SK-N-SH treated with all-trans-retinoic acid at 6 μM for 48 hours (cell line): Measurements from ENCODE around the gene CELF5.

ENCODE experiments used
- ATAC-seq: fragments of 200-7000 bp; cut with Tn5 transposase; 3 replicates; pipeline ENCODE4 v1.9.1; 2020; ENCODE audit warnings: mild to moderate bottlenecking, moderate library complexity
- ESRRG ChIP-seq: fragments of 250-450 bp; sonication (Bioruptor Pico); IDR thresholded peaks from 2 replicates; pipeline ENCODE4 v1.6.1; 2021; ENCODE audit warnings: mild to moderate bottlenecking
- OSR1 ChIP-seq: fragments of 250-450 bp; sonication (Bioruptor Pico); IDR thresholded peaks from 2 replicates; pipeline ENCODE4 v1.8.0; 2022; ENCODE audit warnings: moderate library complexity, mild to moderate bottlenecking, inconsistent platforms
- PPARA ChIP-seq: fragments of 250-450 bp; sonication (Bioruptor Pico); IDR thresholded peaks from 2 replicates; pipeline ENCODE4 v1.5.0; 2020; ENCODE audit warnings: mild to moderate bottlenecking, borderline replicate concordance
- SNAI2 ChIP-seq: fragments of 250-450 bp; sonication (Bioruptor Pico); IDR thresholded peaks from 2 replicates; pipeline ENCODE4 v1.5.0; 2020; ENCODE audit warnings: mild to moderate bottlenecking, moderate library complexity
- TCF4 ChIP-seq: fragments of 250-450 bp; sonication (Bioruptor Pico); IDR thresholded peaks from 2 replicates; pipeline ENCODE4 v1.8.0; 2021; ENCODE audit warnings: mild to moderate bottlenecking, moderate library complexity, borderline replicate concordance
- ZC3H10 ChIP-seq: fragments of 250-450 bp; sonication (Bioruptor Pico); IDR thresholded peaks from 2 replicates; pipeline ENCODE4 v1.5.1; 2021; ENCODE audit warnings: mild to moderate bottlenecking, moderate library complexity
- ZFP3 ChIP-seq: fragments of 250-450 bp; sonication (Bioruptor Pico); IDR thresholded peaks from 2 replicates; pipeline ENCODE4 v1.5.0; 2020; ENCODE audit warnings: mild to moderate bottlenecking, moderate library complexity
- ZFP30 ChIP-seq: fragments of 450-650 bp; formaldehyde crosslinking; IDR thresholded peaks from 2 replicates; pipeline ENCODE4 v1.5.0; 2022; ENCODE audit warnings: mild to moderate bottlenecking, moderate library complexity
- ZNF565 ChIP-seq: fragments of 450-650 bp; formaldehyde crosslinking; conservative IDR thresholded peaks from 2 replicates; pipeline ENCODE4 v1.5.0; 2020; ENCODE audit warnings: low read depth, mild to moderate bottlenecking, moderate library complexity
- ZNF70 ChIP-seq: fragments of 450-650 bp; formaldehyde crosslinking; IDR thresholded peaks from 2 replicates; pipeline ENCODE4 v1.5.0; 2020; ENCODE audit warnings: mild to moderate bottlenecking, moderate library complexity
- ZNF8 ChIP-seq: fragments of 450-650 bp; formaldehyde crosslinking; IDR thresholded peaks from 2 replicates; pipeline ENCODE4 v1.5.0; 2020; ENCODE audit warnings: mild to moderate bottlenecking, moderate library complexity
- TF ChIP-seq, protein P1 (sequence below): fragments of 250-450 bp; sonication (Bioruptor Pico); IDR thresholded peaks from 2 replicates; pipeline ENCODE4 v1.5.1; 2021; ENCODE audit warnings: mild to moderate bottlenecking, moderate library complexity
- TF ChIP-seq, protein P2 (sequence below): fragments of 250-450 bp; sonication (Bioruptor Pico); IDR thresholded peaks from 2 replicates; pipeline ENCODE4 v1.8.0; 2021; ENCODE audit warnings: low read depth, mild to moderate bottlenecking, moderate library complexity, borderline replicate concordance
- TF ChIP-seq, protein P3 (sequence below): fragments of 250-450 bp; sonication (Bioruptor Pico); IDR thresholded peaks from 2 replicates; pipeline ENCODE4 v1.5.1; 2020; ENCODE audit warnings: low read depth, mild to moderate bottlenecking, moderate library complexity
- TF ChIP-seq, protein P4 (sequence below): fragments of 250-450 bp; sonication (Bioruptor Pico); IDR thresholded peaks from 2 replicates; pipeline ENCODE4 v1.8.0; 2020; ENCODE audit warnings: mild to moderate bottlenecking, moderate library complexity, borderline replicate concordance

The CELF5 gene

GRCh38 chr19:3278294-3278693, 53.8 kb downstream of the CELF5 start:
- no peak for ATAC-seq
- TF ChIP-seq, protein P1, sequence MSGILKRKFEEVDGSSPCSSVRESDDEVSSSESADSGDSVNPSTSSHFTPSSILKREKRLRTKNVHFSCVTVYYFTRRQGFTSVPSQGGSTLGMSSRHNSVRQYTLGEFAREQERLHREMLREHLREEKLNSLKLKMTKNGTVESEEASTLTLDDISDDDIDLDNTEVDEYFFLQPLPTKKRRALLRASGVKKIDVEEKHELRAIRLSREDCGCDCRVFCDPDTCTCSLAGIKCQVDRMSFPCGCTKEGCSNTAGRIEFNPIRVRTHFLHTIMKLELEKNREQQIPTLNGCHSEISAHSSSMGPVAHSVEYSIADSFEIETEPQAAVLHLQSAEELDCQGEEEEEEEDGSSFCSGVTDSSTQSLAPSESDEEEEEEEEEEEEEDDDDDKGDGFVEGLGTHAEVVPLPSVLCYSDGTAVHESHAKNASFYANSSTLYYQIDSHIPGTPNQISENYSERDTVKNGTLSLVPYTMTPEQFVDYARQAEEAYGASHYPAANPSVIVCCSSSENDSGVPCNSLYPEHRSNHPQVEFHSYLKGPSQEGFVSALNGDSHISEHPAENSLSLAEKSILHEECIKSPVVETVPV (CRISPR knock-in tag) = no peak
- TF ChIP-seq, protein P2, sequence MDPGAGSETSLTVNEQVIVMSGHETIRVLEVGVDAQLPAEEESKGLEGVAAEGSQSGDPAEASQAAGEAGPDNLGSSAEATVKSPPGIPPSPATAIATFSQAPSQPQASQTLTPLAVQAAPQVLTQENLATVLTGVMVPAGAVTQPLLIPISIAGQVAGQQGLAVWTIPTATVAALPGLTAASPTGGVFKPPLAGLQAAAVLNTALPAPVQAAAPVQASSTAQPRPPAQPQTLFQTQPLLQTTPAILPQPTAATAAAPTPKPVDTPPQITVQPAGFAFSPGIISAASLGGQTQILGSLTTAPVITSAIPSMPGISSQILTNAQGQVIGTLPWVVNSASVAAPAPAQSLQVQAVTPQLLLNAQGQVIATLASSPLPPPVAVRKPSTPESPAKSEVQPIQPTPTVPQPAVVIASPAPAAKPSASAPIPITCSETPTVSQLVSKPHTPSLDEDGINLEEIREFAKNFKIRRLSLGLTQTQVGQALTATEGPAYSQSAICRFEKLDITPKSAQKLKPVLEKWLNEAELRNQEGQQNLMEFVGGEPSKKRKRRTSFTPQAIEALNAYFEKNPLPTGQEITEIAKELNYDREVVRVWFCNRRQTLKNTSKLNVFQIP (CRISPR knock-in tag) = no peak
- TF ChIP-seq ZFP30 (CRISPR knock-in tag) (no peak), ESRRG (CRISPR knock-in tag) (no peak), OSR1 (no peak), PPARA (no peak), ZNF8 (no peak), TCF4 (CRISPR knock-in tag) (no peak), ZFP3 (CRISPR knock-in tag) (no peak), ZNF70 (CRISPR knock-in tag) (no peak), ZNF565 (no peak)
- TF ChIP-seq, protein P3, sequence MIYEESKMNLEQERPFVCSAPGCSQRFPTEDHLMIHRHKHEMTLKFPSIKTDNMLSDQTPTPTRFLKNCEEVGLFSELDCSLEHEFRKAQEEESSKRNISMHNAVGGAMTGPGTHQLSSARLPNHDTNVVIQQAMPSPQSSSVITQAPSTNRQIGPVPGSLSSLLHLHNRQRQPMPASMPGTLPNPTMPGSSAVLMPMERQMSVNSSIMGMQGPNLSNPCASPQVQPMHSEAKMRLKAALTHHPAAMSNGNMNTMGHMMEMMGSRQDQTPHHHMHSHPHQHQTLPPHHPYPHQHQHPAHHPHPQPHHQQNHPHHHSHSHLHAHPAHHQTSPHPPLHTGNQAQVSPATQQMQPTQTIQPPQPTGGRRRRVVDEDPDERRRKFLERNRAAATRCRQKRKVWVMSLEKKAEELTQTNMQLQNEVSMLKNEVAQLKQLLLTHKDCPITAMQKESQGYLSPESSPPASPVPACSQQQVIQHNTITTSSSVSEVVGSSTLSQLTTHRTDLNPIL = no peak
- TF ChIP-seq, protein P4, sequence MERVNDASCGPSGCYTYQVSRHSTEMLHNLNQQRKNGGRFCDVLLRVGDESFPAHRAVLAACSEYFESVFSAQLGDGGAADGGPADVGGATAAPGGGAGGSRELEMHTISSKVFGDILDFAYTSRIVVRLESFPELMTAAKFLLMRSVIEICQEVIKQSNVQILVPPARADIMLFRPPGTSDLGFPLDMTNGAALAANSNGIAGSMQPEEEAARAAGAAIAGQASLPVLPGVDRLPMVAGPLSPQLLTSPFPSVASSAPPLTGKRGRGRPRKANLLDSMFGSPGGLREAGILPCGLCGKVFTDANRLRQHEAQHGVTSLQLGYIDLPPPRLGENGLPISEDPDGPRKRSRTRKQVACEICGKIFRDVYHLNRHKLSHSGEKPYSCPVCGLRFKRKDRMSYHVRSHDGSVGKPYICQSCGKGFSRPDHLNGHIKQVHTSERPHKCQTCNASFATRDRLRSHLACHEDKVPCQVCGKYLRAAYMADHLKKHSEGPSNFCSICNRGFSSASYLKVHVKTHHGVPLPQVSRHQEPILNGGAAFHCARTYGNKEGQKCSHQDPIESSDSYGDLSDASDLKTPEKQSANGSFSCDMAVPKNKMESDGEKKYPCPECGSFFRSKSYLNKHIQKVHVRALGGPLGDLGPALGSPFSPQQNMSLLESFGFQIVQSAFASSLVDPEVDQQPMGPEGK (CRISPR knock-in tag) = no peak

- TF ChIP-seq, protein P2 (CRISPR knock-in tag) = no peak
- TF ChIP-seq, protein P3 = no peak
- ATAC-seq = no peak
These were observed 54.3 kb downstream of the CELF5 start for GRCh38 chr19:3278749-3279148.

DNA sequence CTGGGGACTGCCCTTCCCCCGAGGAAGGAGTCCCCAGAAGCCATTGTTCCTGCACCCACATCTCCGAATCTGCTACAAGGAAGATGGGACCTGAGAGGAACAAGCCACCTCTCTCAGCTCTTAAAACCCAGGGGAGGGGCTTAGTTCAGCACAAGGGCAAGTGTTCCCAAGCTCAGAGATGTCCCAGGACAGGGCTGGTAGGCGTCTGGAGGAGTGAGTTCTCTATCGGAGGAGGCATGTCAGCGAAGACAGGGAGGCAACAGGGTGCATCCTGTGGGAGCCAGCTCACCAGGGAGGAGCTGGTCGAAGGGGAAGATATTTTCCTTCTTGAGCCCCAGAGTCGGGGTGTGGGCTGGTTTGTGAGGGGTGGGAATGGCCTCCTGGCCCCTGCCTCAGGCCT, 54.8 kb downstream of the CELF5 start:
- ATAC-seq = no peak

More for the DNA sequence above, 54.8 kb downstream of the CELF5 start:
- no peak for TF ChIP-seq ZC3H10
- no peak for TF ChIP-seq OSR1
- TF ChIP-seq, protein P2 (CRISPR knock-in tag) = no peak
- TF ChIP-seq, protein P3 = no peak
- TF ChIP-seq TCF4 (CRISPR knock-in tag) = no peak
- TF ChIP-seq SNAI2 (CRISPR knock-in tag) = no peak
